OCI-LY1 (cell line): Measurements from ENCODE around the gene MYEF2.

Experiments
- H2AFZ ChIP-seq: fragments of 200-600 bp; sonication (generic), shearing (Covaris generic); 2 replicates; pipeline ENCODE4 v1.6.0; 2014; ENCODE audit warnings: antibody characterized with exemption, mild to moderate bottlenecking, low read length
- H3F3A ChIP-seq: fragments of 200-600 bp; sonication (generic), shearing (Covaris generic); 2 replicates; pipeline ENCODE4 v1.6.0; 2014; ENCODE audit warnings: mild to moderate bottlenecking, antibody characterized with exemption, low read length, moderate library complexity; ENCODE audit not compliant: insufficient read depth
- H3K27ac ChIP-seq: fragments of 200-600 bp; sonication (generic); 2 replicates; pipeline ENCODE4 v1.5.1; 2014; ENCODE audit warnings: low read length, mixed run types, mild to moderate bottlenecking, low read depth; ENCODE audit not compliant: poor library complexity, severe bottlenecking
- H3K27me3 ChIP-seq: fragments of 200-600 bp; sonication (generic); 2 replicates; pipeline ENCODE4 v1.6.0; 2014; ENCODE audit warnings: antibody characterized with exemption, mild to moderate bottlenecking, low read length, moderate library complexity; ENCODE audit not compliant: insufficient read depth
- H3K36me3 ChIP-seq: fragments of 200-600 bp; sonication (generic); 2 replicates; pipeline ENCODE4 v1.6.1; 2014; ENCODE audit warnings: mild to moderate bottlenecking, antibody characterized with exemption, low read length, moderate library complexity, mixed read lengths; ENCODE audit not compliant: insufficient read depth
- H3K4me1 ChIP-seq: fragments of 200-600 bp; sonication (generic); 2 replicates; pipeline ENCODE4 v1.5.1; 2014; ENCODE audit warnings: mild to moderate bottlenecking, low read length, moderate library complexity; ENCODE audit not compliant: insufficient read depth, severe bottlenecking
- H3K4me2 ChIP-seq: fragments of 200-600 bp; sonication (generic), shearing (Covaris generic); 2 replicates; pipeline ENCODE4 v1.6.1; 2014; ENCODE audit warnings: low read length
- H3K4me3 ChIP-seq: fragments of 200-600 bp; sonication (generic); 2 replicates; pipeline ENCODE4 v1.5.1; 2014; ENCODE audit warnings: low read length, low read depth, mild to moderate bottlenecking, mixed read lengths; ENCODE audit not compliant: poor library complexity, severe bottlenecking
- H3K79me2 ChIP-seq: fragments of 200-600 bp; shearing (Covaris generic); 2 replicates; pipeline ENCODE4 v1.6.1; 2016; ENCODE audit warnings: mixed run types, low read length, mixed read lengths; ENCODE audit not compliant: insufficient read depth
- H3K9ac ChIP-seq: fragments of 200-600 bp; sonication (generic), shearing (Covaris generic); 2 replicates; pipeline ENCODE4 v1.6.1; 2014; ENCODE audit warnings: mild to moderate bottlenecking, low read length, mixed read lengths
- H3K9me2 ChIP-seq: fragments of 200-600 bp; sonication (generic), shearing (Covaris generic); 2 replicates; pipeline ENCODE4 v1.6.1; 2014; ENCODE audit warnings: low read depth, mild to moderate bottlenecking, low read length, mixed read lengths
- H3K9me3 ChIP-seq: fragments of 200-600 bp; shearing (Covaris generic); 2 replicates; pipeline ENCODE4 v1.6.1; 2014; ENCODE audit warnings: low read length, mixed read lengths
- H4K20me1 ChIP-seq: fragments of 200-600 bp; sonication (generic), shearing (Covaris generic); 2 replicates; pipeline ENCODE4 v1.6.0; 2016; ENCODE audit warnings: mild to moderate bottlenecking, low read length; ENCODE audit not compliant: insufficient read depth
- CTCF ChIP-seq: fragments of 200-600 bp; sonication (generic), shearing (Covaris generic); IDR thresholded peaks from 2 replicates; pipeline ENCODE4 v1.5.1; 2017; ENCODE audit warnings: mild to moderate bottlenecking, antibody characterized with exemption, low read length, moderate library complexity, mixed read lengths
- EZH2 ChIP-seq: fragments of 200-600 bp; sonication (generic), shearing (Covaris generic); IDR thresholded peaks from 2 replicates; pipeline ENCODE4 v1.8.0; 2017; ENCODE audit warnings: borderline replicate concordance, mixed run types, mild to moderate bottlenecking, antibody characterized with exemption, low read length, moderate library complexity, mixed read lengths

The MYEF2 gene

GRCh38 chr15:48178648-48178931, 495 bp upstream of the MYEF2 start:
- no peaks in the 10 kb centered on the region for H3F3A ChIP-seq
- H3K27me3 ChIP-seq = no peaks in the 10 kb centered on the region
- peaks cover 36% of the 10 kb centered on the region for H3K79me2 ChIP-seq
- no peaks in the 10 kb centered on the region for H3K36me3 ChIP-seq
- no peaks in the 10 kb centered on the region for H3K9me2 ChIP-seq
- H3K4me3 ChIP-seq = peak overlapping the region; percentile 69
- peaks cover 30% of the 10 kb centered on the region for H3K4me1 ChIP-seq
- no peaks in the 10 kb centered on the region for H3K9me3 ChIP-seq
- no peak overlapping the region for H3K27ac ChIP-seq
- TF ChIP-seq CTCF (no peak), EZH2 (no peak)
- no peaks in the 10 kb centered on the region for H4K20me1 ChIP-seq
- H2AFZ ChIP-seq = peak overlapping the region; percentile 99
- H3K4me2 ChIP-seq = peak overlapping the region; percentile 83
- peak overlapping the region; percentile 81 for H3K9ac ChIP-seq

GRCh38 chr15:48177383-48177765, 721 bp downstream of the MYEF2 start:
- no peak for TF ChIP-seq CTCF
- no peak for TF ChIP-seq EZH2
- H3K4me3 ChIP-seq = peak overlapping the region; percentile 69
- H3F3A ChIP-seq = no peaks in the 10 kb centered on the region
- H3K27me3 ChIP-seq = no peaks in the 10 kb centered on the region
- H3K79me2 ChIP-seq = peaks cover 48% of the 10 kb centered on the region
- 0 out of 2 replicates have a peak, but pooled peaks cover 2% of the 10 kb centered on the region for H3K9me3 ChIP-seq
- peaks cover 30% of the 10 kb centered on the region for H3K4me1 ChIP-seq
- no peaks in the 10 kb centered on the region for H3K36me3 ChIP-seq
- no peaks in the 10 kb centered on the region for H3K9me2 ChIP-seq
- peak overlapping the region; percentile 78 for H2AFZ ChIP-seq
- no peaks in the 10 kb centered on the region for H4K20me1 ChIP-seq
- peak overlapping the region; percentile 81 for H3K9ac ChIP-seq
- peak overlapping the region; percentile 83 for H3K4me2 ChIP-seq
- no peak overlapping the region for H3K27ac ChIP-seq

- Histone ChIP-seq H3K4me2 (peak overlapping the region; percentile 83), H3K27ac (no peak overlapping the region), H3K9me2 (no peaks in the 10 kb centered on the region), H3K9ac (peak overlapping the region; percentile 81), H3K4me1 (peaks cover 30% of the 10 kb centered on the region), H3K36me3 (no peaks in the 10 kb centered on the region), H4K20me1 (no peaks in the 10 kb centered on the region), H2AFZ (no peak overlapping the region), H3K4me3 (peak overlapping the region; percentile 69), H3K27me3 (no peaks in the 10 kb centered on the region), H3F3A (no peaks in the 10 kb centered on the region), H3K9me3 (0 out of 2 replicates have a peak, but pooled peaks cover 2% of the 10 kb centered on the region), H3K79me2 (peaks cover 52% of the 10 kb centered on the region)
- no peak for TF ChIP-seq CTCF
- TF ChIP-seq EZH2 = no peak
Observed at GRCh38 chr15:48176957-48177356, 1.1 kb downstream of the MYEF2 start.
